Spleen (tissue), 11 donors: ENCODE measurements around the gene SH3BGR. TPM values are rescaled to one million over a fixed set of nuclear protein-coding genes. Genes with fewer than 3 reads are reported as not detected.

Experiments
- DNase-seq: peaks from one replicate; pipeline ENCODE4 v3.0.0-alpha.2; 2020
- H3K27ac ChIP-seq, 8 donors: fragments of 200-600 bp; sonication (generic) in 7 of 8; 1 replicate in 4 of 8; 2 replicates in 4 of 8; pipeline versions ENCODE4 v1.5.0 to v1.8.0; 2016 to 2021; ENCODE audit warnings: inconsistent platforms in 4 of 8, mild to moderate bottlenecking in 4 of 8, moderate library complexity in 1 of 8
- H3K27me3 ChIP-seq, 7 donors: fragments of 200-600 bp; sonication (generic) in 6 of 7; replicated peaks in 1 of 7; 1 replicate in 4 of 7; 2 replicates in 3 of 7; pipeline versions ENCODE4 v1.5.0 to v1.8.0; 2016 to 2021; ENCODE audit warnings: inconsistent platforms in 3 of 7, mild to moderate bottlenecking in 1 of 7
- H3K36me3 ChIP-seq, 6 donors: fragments of 200-600 bp; sonication (generic) in 5 of 6; 1 replicate in 4 of 6; 2 replicates in 2 of 6; pipeline versions ENCODE4 v1.5.0 to v1.8.0; 2016 to 2021; ENCODE audit warnings: inconsistent platforms in 2 of 6
- H3K4me1 ChIP-seq, 6 donors: fragments of 200-600 bp; sonication (generic) in 5 of 6; 1 replicate in 3 of 6; 2 replicates in 3 of 6; pipeline versions ENCODE4 v1.5.0 to v1.8.0; 2016 to 2021; ENCODE audit warnings: inconsistent platforms in 3 of 6
- H3K4me3 ChIP-seq, 8 donors: fragments of 200-600 bp; sonication (generic) in 7 of 8; 1 replicate in 4 of 8; 2 replicates in 4 of 8; pipeline versions ENCODE4 v1.5.0 to v1.8.0; 2016 to 2021; ENCODE audit warnings: inconsistent platforms in 4 of 8, mild to moderate bottlenecking in 4 of 8, moderate library complexity in 2 of 8
- H3K9me3 ChIP-seq, 8 donors: fragments of 200-600 bp; sonication (generic) in 7 of 8; 1 replicate in 4 of 8; 2 replicates in 4 of 8; pipeline versions ENCODE4 v1.5.0 to v1.8.0; 2016 to 2021; ENCODE audit warnings: inconsistent platforms in 4 of 8
- CTCF ChIP-seq, 11 experiments: fragments of 200-600 bp in 7 of 11; fragments of 450-650 bp in 4 of 11; sonication (generic) in 4 of 11; IDR thresholded peaks in 8 of 11; conservative IDR thresholded peaks in 3 of 11; 1 replicate in 7 of 11; 2 replicates in 4 of 11; pipeline versions ENCODE4 v1.4.0 to v1.8.0; 2016 to 2021; ENCODE audit warnings: antibody characterized with exemption in 11 of 11, inconsistent platforms in 4 of 11, mild to moderate bottlenecking in 1 of 11
- POLR2A ChIP-seq, 3 donors: fragments of 450-650 bp; IDR thresholded peaks; one replicate each; pipeline ENCODE4 v1.5.1; 2017; ENCODE audit warnings: antibody characterized with exemption in 3 of 3, mild to moderate bottlenecking in 1 of 3
- POLR2AphosphoS5 ChIP-seq, 3 donors: sonication (generic); formaldehyde crosslinking; IDR thresholded peaks; one replicate each; pipeline ENCODE4 v1.5.1; 2017; ENCODE audit warnings: antibody characterized with exemption in 3 of 3
- WGBS, 5 donors: extraction: QIAGEN DNeasy Blood & Tissue Kit in 3 of 5; methylation state at CpG; one replicate each; pipeline versions ENCODE4 v1.1.5 to v1.1.7; 2013 to 2018; 5-methylcytosine and 5-hydroxymethylcytosine counted together
- intact Hi-C: fragments of 100-400 bp; cut with DNase I; formaldehyde crosslinking; loops from one replicate; pipeline ENCODE4 v1.15.0; 2023; ENCODE audit warnings: low total_unique reads
- polyA plus RNA-seq, 3 donors: library from polyadenylated mRNA; stranded (reverse); fragments of 200-250 nt; gene quantifications; one replicate each; pipeline ENCODE4 v1.2.1, GENCODE V29; 2013
- total RNA-seq, 7 donors: library from RNA; depleted of rRNA in 3 of 7; stranded (reverse); fragments of >200 nt in 3 of 7; fragmentation: NEBNext Ultra II Directional in 4 of 7; extraction: Animal tissue kit (Norgen Biotek cat#: 25700) in 4 of 7; gene quantifications; one replicate each; pipeline versions ENCODE4 v1.1.0 to v1.2.1, GENCODE V29; 2016 to 2021
- donor health status: healthy with polysubstance abuse.
- donor health status: DM: no; HTN: no; CAD: no; lungs with moderate emphysema.
- donor health status: DM: no; HTN: no; CAD: no.
- donor health status: Bipolar disorder and iron deficiency.
- donor health status: healthy.
- donor health status: DM: no; HTN: no; CAD: no.
- donor health status: DM: yes; HTN: yes; CAD: no.

The SH3BGR gene
- total and polyA plus RNA-seq, 10 donors = 0.69 to 3.7 (median 2.1) TPM

- Histone ChIP-seq H3K4me3 (no peak overlapping the region), H3K9me3 (no peaks in the 10 kb centered on the region), H3K27me3 (peaks cover 0 to 17% (median 0%) of the 10 kb centered on the region in 7 donors), H3K27ac (no peak overlapping the region), H3K4me1 (peaks cover 0 to under 1% (median 0%) of the 10 kb centered on the region in 6 donors), H3K36me3 (no peaks in the 10 kb centered on the region)
- intact Hi-C loops = no loop called here
- no peak for DNase-seq
- WGBS, 5 donors = 48 to 75% (median 58%) methylated on average over 6 of the region's 6 CpGs
- TF ChIP-seq POLR2AphosphoS5 (IDR thresholded peaks at IDR 0.05) = no peak
- no peak for TF ChIP-seq POLR2A (IDR thresholded peaks at IDR 0.05)
- TF ChIP-seq CTCF (IDR thresholded peaks at IDR 0.05 in 8 of 11, conservative IDR thresholded peaks at IDR 0.05 in 3 of 11) = no peak
These were observed 82.0 kb downstream of the SH3BGR start for GRCh38 chr21:39533545-39534380.

- no peak overlapping the region for H3K4me3 ChIP-seq
- no peak for TF ChIP-seq POLR2AphosphoS5 (IDR thresholded peaks at IDR 0.05)
- TF ChIP-seq POLR2A (IDR thresholded peaks at IDR 0.05) = no peak
- TF ChIP-seq CTCF (IDR thresholded peaks at IDR 0.05 in 8 of 11, conservative IDR thresholded peaks at IDR 0.05 in 3 of 11) = no peak
- DNase-seq = no peak
- intact Hi-C loops = no loop called here
- H3K27ac ChIP-seq = no peak overlapping the region
- no peaks in the 10 kb centered on the region for H3K4me1 ChIP-seq
- H3K36me3 ChIP-seq = no peaks in the 10 kb centered on the region
- WGBS, 5 donors = 86 to 90% (median 87%) methylated on average over 15 of the region's 15 CpGs
- peaks cover 0 to 18% (median 0%) of the 10 kb centered on the region in 7 donors for H3K27me3 ChIP-seq
- H3K9me3 ChIP-seq = no peaks in the 10 kb centered on the region
These were observed 84.1 kb downstream of the SH3BGR start for GRCh38 chr21:39535646-39536437.

- no peaks in the 10 kb centered on the region for H3K36me3 ChIP-seq
- no peaks in the 10 kb centered on the region for H3K9me3 ChIP-seq
- no peak overlapping the region for H3K27ac ChIP-seq
- DNase-seq = no peak
- H3K4me3 ChIP-seq = no peak overlapping the region
- no peak for TF ChIP-seq POLR2A (IDR thresholded peaks at IDR 0.05)
- no peak for TF ChIP-seq POLR2AphosphoS5 (IDR thresholded peaks at IDR 0.05)
- no peak for TF ChIP-seq CTCF (IDR thresholded peaks at IDR 0.05 in 8 of 11, conservative IDR thresholded peaks at IDR 0.05 in 3 of 11)
- H3K27me3 ChIP-seq = peaks cover 0 to 16% (median 0%) of the 10 kb centered on the region in 7 donors
- intact Hi-C loops = no loop called here
- H3K4me1 ChIP-seq = no peaks in the 10 kb centered on the region
- 91 to 96% (median 93%) methylated on average over 6 of the region's 6 CpGs for WGBS, 5 donors
These were observed 85.1 kb downstream of the SH3BGR start for GRCh38 chr21:39536835-39537234.

GRCh38 chr21:39537571-39537970, 85.8 kb downstream of the SH3BGR start:
- intact Hi-C loops = no loop called here
- TF ChIP-seq POLR2AphosphoS5 (IDR thresholded peaks at IDR 0.05) (no peak), POLR2A (IDR thresholded peaks at IDR 0.05) (no peak), CTCF (IDR thresholded peaks at IDR 0.05 in 8 of 11, conservative IDR thresholded peaks at IDR 0.05 in 3 of 11) (no peak)
- no peak overlapping the region for H3K27ac ChIP-seq
- H3K4me1 ChIP-seq = no peaks in the 10 kb centered on the region
- WGBS, 5 donors = 17 to 45% (median 32%) methylated on average over 1 of the region's 1 CpG
- no peak overlapping the region for H3K4me3 ChIP-seq
- no peaks in the 10 kb centered on the region for H3K36me3 ChIP-seq
- DNase-seq = no peak
- H3K27me3 ChIP-seq = peaks cover 0 to 16% (median 0%) of the 10 kb centered on the region in 7 donors
- H3K9me3 ChIP-seq = no peaks in the 10 kb centered on the region
